GM12878 (cell line): Measurements from ENCODE around the gene TXNDC5. TPM values are rescaled to one million over a fixed set of nuclear protein-coding genes. Genes with fewer than 3 reads are reported as not detected.

Experiments
- ATAC-seq: fragments of 200-7000 bp; cut with Tn5 transposase; 3 replicates; pipeline ENCODE4 v1.9.1; 2020; ENCODE audit warnings: mild to moderate bottlenecking, moderate library complexity
- BruUV-seq: library from RNA; stranded (reverse); fragments of 400-500 nt; replicated peaks from 2 replicates; lab custom pipeline; 2021; lab: Mats Ljungman, UMichigan
- CTCF ChIA-PET: fragments of 300-600 bp; sonication (Branson Sonifier 250); formaldehyde crosslinking; extraction: SDS; loops from one replicate; lab custom pipeline; 2021; ENCODE audit warnings: inconsistent platforms; lab: Yijun Ruan, JAX
- POLR2A ChIA-PET: fragments of 350-600 bp; formaldehyde crosslinking; extraction: SDS; loops from one replicate; lab custom pipeline; 2021; ENCODE audit warnings: inconsistent platforms; lab: Charles Lee
- RAD21 ChIA-PET: fragments of 300-600 bp; sonication (Branson Sonifier 250); formaldehyde crosslinking; loops from one replicate; lab custom pipeline; 2023; ENCODE audit warnings: antibody characterized with exemption; ENCODE audit not compliant: unreplicated experiment; lab: Charles Lee
- SMC1A ChIA-PET: fragments of 300-600 bp; sonication (Branson Sonifier 250); formaldehyde crosslinking; loops from one replicate; lab custom pipeline; 2023; ENCODE audit not compliant: unreplicated experiment, uncharacterized antibody; lab: Charles Lee
- DNase-seq: peaks from one replicate; pipeline ENCODE4 v3.0.0-alpha.2; 2011; ENCODE audit warnings: low read depth, low spot score
- FAIRE-seq: peaks from 3 replicates; lab custom pipeline; 2011; peaks lifted over from hg19 to GRCh38; lab: Jason Lieb, UNC
- H2AFZ ChIP-seq: 2 replicates; pipeline ENCODE4 v1.6.0; 2011; ENCODE audit warnings: low read depth, low read length, control low read depth; ENCODE audit not compliant: control insufficient read depth
- H3K27ac ChIP-seq: 2 replicates; pipeline ENCODE4 v1.5.1; 2011; ENCODE audit warnings: control low read depth; ENCODE audit not compliant: control insufficient read depth, insufficient read depth
- H3K27me3 ChIP-seq, 2 experiments: replicated peaks in 1 of 2; 2 replicates each; pipeline versions ENCODE4 v1.6.0 to v1.6.1; 2011; ENCODE audit warnings: low read length in 1 of 2; ENCODE audit not compliant: control insufficient read depth in 2 of 2, insufficient read depth in 2 of 2
- H3K36me3 ChIP-seq, 2 experiments: 2 replicates each; pipeline ENCODE4 v1.5.1; 2011; ENCODE audit warnings: low read length in 1 of 2; ENCODE audit not compliant: control insufficient read depth in 2 of 2, insufficient read depth in 2 of 2
- H3K4me1 ChIP-seq: 2 replicates; pipeline ENCODE4 v1.6.1; 2011; ENCODE audit warnings: mild to moderate bottlenecking, low read length, moderate library complexity, mixed read lengths; ENCODE audit not compliant: control insufficient read depth, insufficient read depth
- H3K4me2 ChIP-seq: 2 replicates; pipeline ENCODE4 v1.6.0; 2011; ENCODE audit warnings: control low read depth; ENCODE audit not compliant: control insufficient read depth, insufficient read depth
- H3K4me3 ChIP-seq: fragments of 200-600 bp; sonication (generic); 2 replicates; pipeline ENCODE4 v1.5.1; 2016
- H3K79me2 ChIP-seq: 2 replicates; pipeline ENCODE4 v1.6.0; 2011; ENCODE audit warnings: low read length; ENCODE audit not compliant: control insufficient read depth, insufficient read depth
- H3K9ac ChIP-seq: 2 replicates; pipeline ENCODE4 v1.8.0; 2011; ENCODE audit warnings: low read length, control low read depth, mixed read lengths; ENCODE audit not compliant: control insufficient read depth, insufficient read depth
- H3K9me3 ChIP-seq: replicated peaks from 3 replicates; pipeline ENCODE4 v1.5.1; 2011; ENCODE audit warnings: mild to moderate bottlenecking, low read length; ENCODE audit not compliant: control insufficient read depth, insufficient read depth
- H4K20me1 ChIP-seq: 2 replicates; pipeline ENCODE4 v1.6.0; 2011; ENCODE audit not compliant: control insufficient read depth, insufficient read depth
- MTA3 ChIP-seq: IDR thresholded peaks from 2 replicates; pipeline ENCODE4 v1.6.1; 2012; ENCODE audit warnings: low read length, inconsistent platforms, borderline replicate concordance
- POLR2A ChIP-seq: IDR thresholded peaks from 2 replicates; pipeline ENCODE4 v1.6.1; 2011; ENCODE audit warnings: low read depth, mild to moderate bottlenecking, low read length
- POLR2AphosphoS5 ChIP-seq: IDR thresholded peaks from 2 replicates; pipeline ENCODE4 v1.6.1; 2011; ENCODE audit warnings: mild to moderate bottlenecking, low read length, inconsistent platforms
- SPI1 ChIP-seq: IDR thresholded peaks from 2 replicates; pipeline ENCODE4 v1.6.1; 2011; ENCODE audit warnings: low read depth, mild to moderate bottlenecking, low read length, moderate library complexity, borderline replicate concordance; ENCODE audit not compliant: insufficient read depth
- TARDBP ChIP-seq: IDR thresholded peaks from 2 replicates; pipeline ENCODE4 v1.6.1; 2016; ENCODE audit warnings: borderline replicate concordance
- WGBS: methylation state at CpG from one replicate; pipeline ENCODE4 v1.1.6; 2016; ENCODE audit warnings: low lambda C conversion rate; ENCODE audit not compliant: insufficient replicate concordance, insufficient coverage; ENCODE audit errors: missing lambda C conversion rate; 5-methylcytosine and 5-hydroxymethylcytosine counted together
- in situ Hi-C: fragments of 300-500 bp; cut with MboI; formaldehyde crosslinking; loops from 9 replicates; pipeline ENCODE4 v1.14.3; 2018; ENCODE audit warnings: mixed read lengths
- intact Hi-C: fragments of 100-400 bp; cut with micrococcal nuclease; formaldehyde crosslinking; loops from one replicate; pipeline ENCODE4 v1.14.2; 2022; ENCODE audit not compliant: unreplicated experiment
- polyA plus RNA-seq, 11 experiments: library from polyadenylated mRNA; depleted of rRNA in 4 of 11; unstranded in 6 of 11; stranded (reverse) in 5 of 11; fragments of >200 nt; fragmentation: Nextera tagmentation in 4 of 11; fragmentation: Illumina TruSeq in 1 of 11; extraction: Ambion mirVana in 4 of 11; extraction: Trizol in 1 of 11; gene quantifications; 1 replicate in 1 of 11; 2 replicates in 10 of 11; pipeline versions ENCODE4 v1.2.1 to v1.2.3, GENCODE V29; 2011 to 2016; ENCODE audit warnings: inconsistent platforms in 2 of 11, missing spikeins in 2 of 11, low read depth in 1 of 11
- total RNA-seq, 4 experiments: library from RNA; depleted of rRNA in 3 of 4; stranded (reverse); fragments of >200 nt in 3 of 4; fragmentation: Illumina TruSeq in 1 of 4; extraction: Trizol in 1 of 4; gene quantifications; 2 replicates each; pipeline versions ENCODE4 v1.2.1 to v1.2.3, GENCODE V29; 2013 to 2021
- TF ChIP-seq, protein P1 (sequence below): fragments of 450-650 bp; IDR thresholded peaks from 2 replicates; pipeline ENCODE4 v1.6.1; 2017; ENCODE audit warnings: mild to moderate bottlenecking
- TF ChIP-seq, protein P2 (sequence below): fragments of 450-650 bp; IDR thresholded peaks from 2 replicates; pipeline ENCODE4 v1.6.1; 2018; ENCODE audit warnings: borderline replicate concordance, mild to moderate bottlenecking; ENCODE audit not compliant: partially characterized antibody

Gene TXNDC5
- total and polyA plus RNA-seq, 10 of the 15 experiments (the other 5 are each of a cell fraction or from before 2014, with no cell fraction given), result 7.2 to 181 (median 132) TPM

DNA sequence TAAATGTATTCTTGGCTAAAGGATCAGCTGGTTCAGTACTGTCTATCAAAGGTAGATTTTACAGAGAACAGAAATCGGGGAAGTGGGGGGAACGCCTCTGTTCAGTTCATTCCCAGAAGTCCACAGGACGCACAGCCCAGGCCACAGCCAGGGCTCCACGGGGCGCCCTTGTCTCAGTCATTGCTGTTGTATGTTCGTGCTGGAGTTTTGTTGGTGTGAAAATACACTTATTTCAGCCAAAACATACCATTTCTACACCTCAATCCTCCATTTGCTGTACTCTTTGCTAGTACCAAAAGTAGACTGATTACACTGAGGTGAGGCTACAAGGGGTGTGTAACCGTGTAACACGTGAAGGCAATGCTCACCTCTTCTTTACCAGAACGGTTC lies 29.9 kb downstream of the TXNDC5 start:
- TF ChIP-seq POLR2AphosphoS5 (peak; percentile 48; the same call in 1 of the 2 replicates), POLR2A (no peak; the same call in 1 of the 2 replicates)
- no peak for ATAC-seq
- no peak for FAIRE-seq
- Histone ChIP-seq H3K4me1 (no peaks in the 10 kb centered on the region), H3K27me3 (no peaks in the 10 kb centered on the region), H4K20me1 (no peaks in the 10 kb centered on the region), H3K36me3 (peaks cover 12 to 39% of the 10 kb centered on the region in 2 experiments), H3K4me3 (no peak overlapping the region), H3K79me2 (no peaks in the 10 kb centered on the region), H3K4me2 (no peak overlapping the region), H3K9ac (no peak overlapping the region), H2AFZ (no peak overlapping the region), H3K9me3 (no peaks in the 10 kb centered on the region), H3K27ac (no peak overlapping the region)
- ChIA-PET CTCF (interaction anchor here (0.6 to 1.1 kb wide), 2 partner anchors 10 to 126 kb away, joined by 3 to 4 read pairs; no protein-coding TSS in a partner anchor), POLR2A (no interaction called here), RAD21 (no interaction called here), SMC1A (no interaction called here)
- no peak for DNase-seq
- intact Hi-C loops (loop anchor here (5.0 kb wide), 1 partner anchor 337 kb away; no protein-coding TSS in a partner anchor), in situ Hi-C loops (no loop called here)
- no TSS peak for BruUV-seq
- WGBS, result over 99% methylated on average over 9 of the region's 9 CpGs

DNA sequence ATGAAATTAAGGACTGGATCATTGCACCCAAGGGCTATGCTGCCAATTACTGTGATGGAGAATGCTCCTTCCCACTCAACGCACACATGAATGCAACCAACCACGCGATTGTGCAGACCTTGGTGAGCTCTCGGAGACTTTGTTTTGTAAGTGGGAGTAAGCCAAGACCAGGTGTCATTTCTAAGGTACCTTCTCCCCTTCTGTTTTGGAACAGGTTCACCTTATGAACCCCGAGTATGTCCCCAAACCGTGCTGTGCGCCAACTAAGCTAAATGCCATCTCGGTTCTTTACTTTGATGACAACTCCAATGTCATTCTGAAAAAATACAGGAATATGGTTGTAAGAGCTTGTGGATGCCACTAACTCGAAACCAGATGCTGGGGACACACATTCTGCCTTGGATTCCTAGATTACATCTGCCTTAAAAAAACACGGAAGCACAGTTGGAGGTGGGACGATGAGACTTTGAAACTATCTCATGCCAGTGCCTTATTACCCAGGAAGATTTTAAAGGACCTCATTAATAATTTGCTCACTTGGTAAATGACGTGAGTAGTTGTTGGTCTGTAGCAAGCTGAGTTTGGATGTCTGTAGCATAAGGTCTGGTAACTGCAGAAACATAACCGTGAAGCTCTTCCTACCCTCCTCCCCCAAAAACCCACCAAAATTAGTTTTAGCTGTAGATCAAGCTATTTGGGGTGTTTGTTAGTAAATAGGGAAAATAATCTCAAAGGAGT lies 30.4 kb downstream of the TXNDC5 start:
- Histone ChIP-seq H3K4me3 (no peak overlapping the region), H3K4me2 (no peak overlapping the region), H3K9ac (no peak overlapping the region), H3K9me3 (no peaks in the 10 kb centered on the region), H3K4me1 (no peaks in the 10 kb centered on the region), H3K79me2 (no peaks in the 10 kb centered on the region), H2AFZ (no peak overlapping the region)
- WGBS, result over 99% methylated on average over 13 of the region's 13 CpGs
- no TSS peak for BruUV-seq
- intact Hi-C loops, result loop anchor here (5.0 kb wide), 1 partner anchor 337 kb away; no protein-coding TSS in a partner anchor
- ChIA-PET CTCF (interaction anchor here (1.1 kb wide), 1 partner anchor 126 kb away, joined by 3 read pairs; no protein-coding TSS in a partner anchor), POLR2A (no interaction called here)
- no peak for FAIRE-seq
- no peak for TF ChIP-seq TARDBP
- TF ChIP-seq SPI1, result no peak
- TF ChIP-seq, protein P1, sequence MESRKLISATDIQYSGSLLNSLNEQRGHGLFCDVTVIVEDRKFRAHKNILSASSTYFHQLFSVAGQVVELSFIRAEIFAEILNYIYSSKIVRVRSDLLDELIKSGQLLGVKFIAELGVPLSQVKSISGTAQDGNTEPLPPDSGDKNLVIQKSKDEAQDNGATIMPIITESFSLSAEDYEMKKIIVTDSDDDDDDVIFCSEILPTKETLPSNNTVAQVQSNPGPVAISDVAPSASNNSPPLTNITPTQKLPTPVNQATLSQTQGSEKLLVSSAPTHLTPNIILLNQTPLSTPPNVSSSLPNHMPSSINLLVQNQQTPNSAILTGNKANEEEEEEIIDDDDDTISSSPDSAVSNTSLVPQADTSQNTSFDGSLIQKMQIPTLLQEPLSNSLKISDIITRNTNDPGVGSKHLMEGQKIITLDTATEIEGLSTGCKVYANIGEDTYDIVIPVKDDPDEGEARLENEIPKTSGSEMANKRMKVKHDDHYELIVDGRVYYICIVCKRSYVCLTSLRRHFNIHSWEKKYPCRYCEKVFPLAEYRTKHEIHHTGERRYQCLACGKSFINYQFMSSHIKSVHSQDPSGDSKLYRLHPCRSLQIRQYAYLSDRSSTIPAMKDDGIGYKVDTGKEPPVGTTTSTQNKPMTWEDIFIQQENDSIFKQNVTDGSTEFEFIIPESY, result no peak
- peak; percentile 28 for TF ChIP-seq POLR2A
- TF ChIP-seq, protein P2, sequence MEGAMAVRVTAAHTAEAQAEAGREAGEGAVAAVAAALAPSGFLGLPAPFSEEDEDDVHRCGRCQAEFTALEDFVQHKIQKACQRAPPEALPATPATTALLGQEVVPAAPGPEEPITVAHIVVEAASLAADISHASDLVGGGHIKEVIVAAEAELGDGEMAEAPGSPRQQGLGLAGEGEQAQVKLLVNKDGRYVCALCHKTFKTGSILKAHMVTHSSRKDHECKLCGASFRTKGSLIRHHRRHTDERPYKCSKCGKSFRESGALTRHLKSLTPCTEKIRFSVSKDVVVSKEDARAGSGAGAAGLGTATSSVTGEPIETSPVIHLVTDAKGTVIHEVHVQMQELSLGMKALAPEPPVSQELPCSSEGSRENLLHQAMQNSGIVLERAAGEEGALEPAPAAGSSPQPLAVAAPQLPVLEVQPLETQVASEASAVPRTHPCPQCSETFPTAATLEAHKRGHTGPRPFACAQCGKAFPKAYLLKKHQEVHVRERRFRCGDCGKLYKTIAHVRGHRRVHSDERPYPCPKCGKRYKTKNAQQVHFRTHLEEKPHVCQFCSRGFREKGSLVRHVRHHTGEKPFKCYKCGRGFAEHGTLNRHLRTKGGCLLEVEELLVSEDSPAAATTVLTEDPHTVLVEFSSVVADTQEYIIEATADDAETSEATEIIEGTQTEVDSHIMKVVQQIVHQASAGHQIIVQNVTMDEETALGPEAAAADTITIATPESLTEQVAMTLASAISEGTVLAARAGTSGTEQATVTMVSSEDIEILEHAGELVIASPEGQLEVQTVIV, result no peak
- 0 out of 2 replicates have a peak, but pooled peaks have one; percentile 55 for TF ChIP-seq MTA3
- TF ChIP-seq, all 136 proteins: peak for 2
- ChIA-PET SMC1A (no interaction called here), RAD21 (no interaction called here)
- Histone ChIP-seq H3K36me3 (peaks cover 12 to 39% of the 10 kb centered on the region in 2 experiments), H3K27me3 (no peaks in the 10 kb centered on the region), H3K27ac (no peak overlapping the region), H4K20me1 (no peaks in the 10 kb centered on the region)
- ATAC-seq (no peak), DNase-seq (no peak)
- in situ Hi-C loops, result no loop called here
